A549 (cell line): ENCODE measurements around the gene CCND1. TPM values are rescaled to one million over a fixed set of nuclear protein-coding genes. Genes with fewer than 3 reads are reported as not detected.
A peak's percentile ranks its signal among the peaks of the same experiment; 100 is the strongest.

Source experiments
- ATAC-seq, 2 experiments: fragments of 200-7000 bp in 1 of 2; fragments of >200 bp in 1 of 2; cut with Nextera tagmentation in 1 of 2; cut with Tn5 transposase in 1 of 2; 3 replicates each; pipeline versions ENCODE4 v1.8.0 to v1.9.1; 2018 to 2020; ENCODE audit warnings: mild to moderate bottlenecking in 1 of 2, moderate library complexity in 1 of 2
- CTCF ChIA-PET: fragments of 300-600 bp; sonication (Branson Sonifier 250); formaldehyde crosslinking; extraction: SDS; loops from one replicate; lab custom pipeline; 2021; ENCODE audit warnings: antibody characterized with exemption, inconsistent platforms; lab: Yijun Ruan, JAX
- POLR2A ChIA-PET: fragments of 350-600 bp; formaldehyde crosslinking; extraction: SDS; loops from one replicate; lab custom pipeline; 2021; ENCODE audit warnings: antibody characterized with exemption, inconsistent platforms; lab: Yijun Ruan, JAX
- DNase-seq, 2 experiments: peaks; one replicate each; pipeline versions ENCODE4 v3.0.0 to v3.0.0-alpha.2; 2011 to 2016; ENCODE audit warnings: low read depth in 1 of 2, low spot score in 1 of 2
- FAIRE-seq: peaks from 2 replicates; lab custom pipeline; 2011; peaks lifted over from hg19 to GRCh38; lab: Jason Lieb, UNC
- H3K27ac ChIP-seq, 2 experiments: fragments of >200 bp; sonication (Bioruptor Twin); formaldehyde crosslinking; 3 replicates each; pipeline ENCODE4 v1.5.1; 2016 to 2017
- H3K4me1 ChIP-seq: fragments of >200 bp; sonication (Bioruptor Twin); formaldehyde crosslinking; 3 replicates; pipeline ENCODE4 v1.6.1; 2016
- H3K4me2 ChIP-seq: fragments of >200 bp; sonication (Bioruptor Twin); formaldehyde crosslinking; 3 replicates; pipeline ENCODE4 v1.6.1; 2016
- H3K4me3 ChIP-seq: fragments of >200 bp; sonication (Bioruptor Twin); formaldehyde crosslinking; 3 replicates; pipeline ENCODE4 v1.5.1; 2016
- H3K9me3 ChIP-seq: fragments of >200 bp; sonication (Bioruptor Twin); formaldehyde crosslinking; 3 replicates; pipeline ENCODE4 v1.6.1; 2016
- ATOH8 ChIP-seq: fragments of 250-450 bp; sonication (Bioruptor Pico); IDR thresholded peaks from 2 replicates; pipeline ENCODE4 v1.5.0; 2020; ENCODE audit warnings: low read depth, mild to moderate bottlenecking, moderate library complexity
- BCL3 ChIP-seq: fragments of >200 bp; sonication (Bioruptor Twin); formaldehyde crosslinking; IDR thresholded peaks from 3 replicates; pipeline ENCODE4 v1.6.1; 2016
- CEBPB ChIP-seq, 2 experiments: fragments of >200 bp in 1 of 2; sonication (Bioruptor Twin) in 1 of 2; formaldehyde crosslinking in 1 of 2; IDR thresholded peaks; 2 replicates each; pipeline ENCODE4 v1.6.1; 2012 to 2016
- EHMT2 ChIP-seq: fragments of 200-600 bp; sonication (generic); IDR thresholded peaks from 2 replicates; pipeline ENCODE4 v1.6.1; 2016; ENCODE audit warnings: antibody characterized with exemption, low read depth, mild to moderate bottlenecking, moderate library complexity
- FOSB ChIP-seq: fragments of 250-450 bp; sonication (Bioruptor Pico); IDR thresholded peaks from 2 replicates; pipeline ENCODE4 v1.5.0; 2020; ENCODE audit warnings: mild to moderate bottlenecking, moderate library complexity
- FOXS1 ChIP-seq: fragments of 250-450 bp; sonication (Bioruptor Pico); IDR thresholded peaks from 2 replicates; pipeline ENCODE4 v1.5.0; 2020; ENCODE audit warnings: mild to moderate bottlenecking, moderate library complexity
- GATA3 ChIP-seq: IDR thresholded peaks from 2 replicates; pipeline ENCODE4 v1.6.1; 2012; ENCODE audit warnings: borderline replicate concordance
- HDAC2 ChIP-seq: fragments of 200-600 bp; sonication (generic); IDR thresholded peaks from 2 replicates; pipeline ENCODE4 v1.6.1; 2016
- HEYL ChIP-seq: fragments of 250-450 bp; sonication (Bioruptor Pico); IDR thresholded peaks from 2 replicates; pipeline ENCODE4 v1.8.0; 2021; ENCODE audit warnings: mild to moderate bottlenecking, moderate library complexity
- HOXA7 ChIP-seq: fragments of 250-450 bp; sonication (Bioruptor Pico); IDR thresholded peaks from 2 replicates; pipeline ENCODE4 v1.5.0; 2020; ENCODE audit warnings: mild to moderate bottlenecking, moderate library complexity
- HOXB5 ChIP-seq: fragments of 250-450 bp; sonication (Bioruptor Pico); IDR thresholded peaks from 2 replicates; pipeline ENCODE4 v1.5.0; 2020; ENCODE audit warnings: mild to moderate bottlenecking, moderate library complexity
- JUNB ChIP-seq: fragments of >200 bp; sonication (Bioruptor Twin); formaldehyde crosslinking; IDR thresholded peaks from 2 replicates; pipeline ENCODE4 v1.6.1; 2016
- MYC ChIP-seq: IDR thresholded peaks from 2 replicates; pipeline ENCODE4 v1.6.1; 2012; ENCODE audit warnings: mild to moderate bottlenecking, inconsistent platforms, low read length, improper control_type of control experiment, borderline replicate concordance
- NR3C1 ChIP-seq: fragments of >200 bp; sonication (Bioruptor Twin); formaldehyde crosslinking; IDR thresholded peaks from 3 replicates; pipeline ENCODE4 v1.6.1; 2017
- PBX3 ChIP-seq: IDR thresholded peaks from 2 replicates; pipeline ENCODE4 v1.6.1; 2012
- POLR2AphosphoS2 ChIP-seq: conservative IDR thresholded peaks from 2 replicates; pipeline ENCODE4 v1.6.1; 2012; ENCODE audit warnings: low read length, improper control_type of control experiment, inconsistent platforms
- REST ChIP-seq: fragments of 200-600 bp; sonication (generic); IDR thresholded peaks from 2 replicates; pipeline ENCODE4 v1.6.1; 2016; ENCODE audit warnings: antibody characterized with exemption, mild to moderate bottlenecking, moderate library complexity
- SMC3 ChIP-seq: fragments of >200 bp; sonication (Bioruptor Twin); formaldehyde crosslinking; IDR thresholded peaks from 3 replicates; pipeline ENCODE4 v1.6.1; 2018; ENCODE audit warnings: inconsistent platforms
- SREBF2 ChIP-seq: fragments of 450-650 bp; IDR thresholded peaks from 2 replicates; pipeline ENCODE4 v1.6.1; 2014; ENCODE audit warnings: mild to moderate bottlenecking, moderate library complexity
- TP53 ChIP-seq: fragments of 250-450 bp; sonication (Bioruptor Pico); IDR thresholded peaks from 2 replicates; pipeline ENCODE4 v1.5.0; 2021; ENCODE audit warnings: mild to moderate bottlenecking, moderate library complexity
- USF2 ChIP-seq: fragments of 450-650 bp; IDR thresholded peaks from 2 replicates; pipeline ENCODE4 v1.6.1; 2014; ENCODE audit warnings: antibody characterized with exemption
- ZC3H11A ChIP-seq: fragments of 450-650 bp; IDR thresholded peaks from 2 replicates; pipeline ENCODE4 v1.6.1; 2014; ENCODE audit warnings: antibody characterized with exemption, mild to moderate bottlenecking
- ZSCAN20 ChIP-seq: fragments of 250-450 bp; sonication (Bioruptor Pico); IDR thresholded peaks from 2 replicates; pipeline ENCODE4 v1.8.0; 2022; ENCODE audit warnings: mild to moderate bottlenecking, moderate library complexity
- WGBS: methylation state at CpG from one replicate; pipeline ENCODE4 v1.1.6; 2017; ENCODE audit errors: missing lambda C conversion rate; 5-methylcytosine and 5-hydroxymethylcytosine counted together
- polyA plus RNA-seq, 4 experiments: library from polyadenylated mRNA; depleted of rRNA in 3 of 4; stranded (reverse); fragments of >200 nt; fragmentation: RNase III in 1 of 4; extraction: RNeasy Plus Mini Kit Qiagen cat#74134 plus additional on column Dnase treatment in 1 of 4; gene quantifications; 2 replicates in 3 of 4; 3 replicates in 1 of 4; pipeline ENCODE4 v1.2.3, GENCODE V29; 2011 to 2017

CCND1 gene
- polyA plus RNA-seq, 2 of the 4 experiments (the other 2 are of a cell fraction) = 131 to 136 TPM

- no peak overlapping the region for H3K4me3 ChIP-seq
- H3K4me2 ChIP-seq = no peak overlapping the region
- H3K9me3 ChIP-seq = no peaks in the 10 kb centered on the region
- TF ChIP-seq BCL3 = no peak
- no peak for TF ChIP-seq NR3C1
- TF ChIP-seq HOXA7 (CRISPR knock-in tag) = no peak
- TF ChIP-seq HOXB5 (CRISPR knock-in tag) = no peak
- TF ChIP-seq HEYL = no peak
- no peak for TF ChIP-seq SREBF2
- ChIA-PET POLR2A (no interaction called here), CTCF (interaction anchor here (0.6 to 5.2 kb wide), 25 partner anchors 9 to 691 kb away, joined by 3 to 39 read pairs (median 4); partner anchors contain the start of gene LTO1)
- WGBS = 71% methylated on average over 11 of the region's 11 CpGs
- peaks cover 15% of the 10 kb centered on the region; the same call in 2 of the 3 replicates for H3K4me1 ChIP-seq
- no peak for FAIRE-seq
- no peak overlapping the region for H3K27ac ChIP-seq
- no peak for DNase-seq
- no peak for ATAC-seq
These were observed 43.7 kb downstream of the CCND1 start for GRCh38 chr11:69684651-69685050.

GRCh38 chr11:69685348-69685747, 44.4 kb downstream of the CCND1 start:
- CTCF ChIA-PET = interaction anchor here (0.7 to 5.2 kb wide), 27 partner anchors 8 to 691 kb away, joined by 3 to 39 read pairs (median 5); partner anchors contain the start of gene LTO1

GRCh38 chr11:69686452-69686851, 45.5 kb downstream of the CCND1 start:
- ChIA-PET POLR2A (interaction anchor here (0.7 kb wide), 1 partner anchor 18 kb away, joined by 3 read pairs; no protein-coding TSS in a partner anchor), CTCF (interaction anchor here (0.7 to 5.2 kb wide), 18 partner anchors 9 to 997 kb away, joined by 3 to 39 read pairs (median 5); no protein-coding TSS in a partner anchor)
- Histone ChIP-seq H3K9me3 (peaks cover 5% of the 10 kb centered on the region; the same call in 1 of the 3 replicates), H3K4me2 (peak overlapping the region; percentile 66; the same call in 1 of the 3 replicates), H3K27ac (no peak overlapping the region), H3K4me3 (no peak overlapping the region), H3K4me1 (peaks cover 19% of the 10 kb centered on the region; the same call in 2 of the 3 replicates)
- TF ChIP-seq HEYL (no peak), USF2 (no peak), HDAC2 (no peak), MYC (no peak), ATOH8 (CRISPR knock-in tag) (no peak), EHMT2 (no peak), ZSCAN20 (CRISPR knock-in tag) (no peak), FOXS1 (no peak), PBX3 (no peak), SMC3 (no peak), REST (no peak), FOSB (CRISPR knock-in tag) (no peak), CEBPB (IDR thresholded peaks at IDR 0.05) (no peak), TP53 (CRISPR knock-in tag) (no peak), ZC3H11A (no peak), JUNB (no peak)
- DNase-seq = no peak
- no peak; a peak in 1 of 6 replicates for ATAC-seq
- no peak for FAIRE-seq
- 87% methylated on average over 10 of the region's 13 CpGs for WGBS

More at GRCh38 chr11:69685348-69685747, 44.4 kb downstream of the CCND1 start:
- ATAC-seq (no peak), FAIRE-seq (no peak), DNase-seq (no peak)
- H3K4me2 ChIP-seq = peak overlapping the region; percentile 66
- no peak overlapping the region for H3K4me3 ChIP-seq
- H3K9me3 ChIP-seq = no peaks in the 10 kb centered on the region
- TF ChIP-seq GATA3 (no peak), POLR2AphosphoS2 (no peak), HEYL (no peak)
- TF ChIP-seq, all 56 proteins: peak for 0
- 36% methylated on average over 8 of the region's 8 CpGs for WGBS
- POLR2A ChIA-PET = no interaction called here
- H3K4me1 ChIP-seq = peaks cover 19% of the 10 kb centered on the region; the same call in 2 of the 3 replicates
- H3K27ac ChIP-seq = no peak overlapping the region; a peak in 2 of 6 replicates
